BE2C (cell line): ENCODE results near the gene PRSS16.

Source experiments
- DNase-seq: peaks from one replicate; pipeline ENCODE4 v3.0.0-alpha.2; 2020
- H3K27me3 ChIP-seq: fragments of 250-450 bp; sonication (Bioruptor Pico); 2 replicates; pipeline ENCODE4 v1.5.1; 2020; ENCODE audit warnings: mild to moderate bottlenecking
- H3K36me3 ChIP-seq: fragments of 250-450 bp; sonication (Bioruptor Pico); 2 replicates; pipeline ENCODE4 v1.5.1; 2020; ENCODE audit warnings: mild to moderate bottlenecking
- H3K4me1 ChIP-seq: fragments of 250-450 bp; sonication (Bioruptor Pico); 2 replicates; pipeline ENCODE4 v1.5.1; 2020
- H3K4me3 ChIP-seq: 2 replicates; pipeline ENCODE4 v1.5.1; 2011; ENCODE audit warnings: low read depth, low read length
- H3K9me3 ChIP-seq: fragments of 250-450 bp; sonication (Bioruptor Pico); 2 replicates; pipeline ENCODE4 v1.5.1; 2020
- TF ChIP-seq, protein P1 (sequence below): IDR thresholded peaks from 2 replicates; pipeline ENCODE4 v1.5.1; 2012; ENCODE audit warnings: mild to moderate bottlenecking, low read depth, low read length

Gene PRSS16

DNA sequence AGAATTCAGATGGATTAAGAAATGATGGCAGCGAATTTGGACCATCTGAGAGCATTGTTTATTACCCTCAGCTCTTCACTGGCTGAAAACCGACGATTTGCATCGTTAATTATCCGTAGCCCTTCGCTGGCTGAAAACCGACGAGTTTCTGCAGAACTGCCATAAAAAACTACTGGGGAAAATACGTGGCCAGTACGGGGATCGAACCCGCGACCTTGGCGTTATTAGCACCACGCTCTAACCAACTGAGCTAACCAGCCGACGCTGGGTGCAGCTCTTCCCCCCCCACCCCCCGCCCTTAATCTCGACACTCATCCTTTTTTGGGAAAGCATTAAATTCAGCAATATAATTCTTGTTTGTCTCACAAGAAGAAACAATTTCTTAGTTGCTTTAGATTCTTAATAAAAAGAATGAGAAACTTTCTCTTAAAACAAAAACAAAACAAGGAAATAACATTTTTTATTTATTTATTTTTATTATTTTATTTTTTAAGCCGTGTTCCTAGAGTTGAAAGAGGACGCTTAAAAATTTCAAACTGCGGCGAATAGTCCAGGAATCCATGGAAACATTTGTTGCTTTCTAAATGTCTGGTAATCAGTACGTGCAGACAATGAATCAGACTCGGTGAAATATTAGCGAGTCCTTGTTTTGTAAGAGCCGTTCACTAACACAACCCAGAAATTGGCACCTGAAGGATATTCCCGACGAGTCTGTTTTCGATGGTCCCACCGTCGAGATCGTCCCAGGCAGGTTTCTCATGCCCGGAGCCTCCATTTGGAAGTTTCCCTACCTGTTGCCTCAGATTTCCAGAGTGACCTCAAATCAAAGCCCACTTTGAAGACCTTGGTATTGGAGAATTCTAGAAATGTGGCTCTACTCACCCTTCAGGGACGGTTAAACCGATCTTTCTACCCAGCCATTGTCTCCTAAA lies 27.8 kb downstream of the PRSS16 start:
- H3K27me3 ChIP-seq = peaks cover 38% of the 10 kb centered on the region
- DNase-seq = no peak
- TF ChIP-seq, protein P1, sequence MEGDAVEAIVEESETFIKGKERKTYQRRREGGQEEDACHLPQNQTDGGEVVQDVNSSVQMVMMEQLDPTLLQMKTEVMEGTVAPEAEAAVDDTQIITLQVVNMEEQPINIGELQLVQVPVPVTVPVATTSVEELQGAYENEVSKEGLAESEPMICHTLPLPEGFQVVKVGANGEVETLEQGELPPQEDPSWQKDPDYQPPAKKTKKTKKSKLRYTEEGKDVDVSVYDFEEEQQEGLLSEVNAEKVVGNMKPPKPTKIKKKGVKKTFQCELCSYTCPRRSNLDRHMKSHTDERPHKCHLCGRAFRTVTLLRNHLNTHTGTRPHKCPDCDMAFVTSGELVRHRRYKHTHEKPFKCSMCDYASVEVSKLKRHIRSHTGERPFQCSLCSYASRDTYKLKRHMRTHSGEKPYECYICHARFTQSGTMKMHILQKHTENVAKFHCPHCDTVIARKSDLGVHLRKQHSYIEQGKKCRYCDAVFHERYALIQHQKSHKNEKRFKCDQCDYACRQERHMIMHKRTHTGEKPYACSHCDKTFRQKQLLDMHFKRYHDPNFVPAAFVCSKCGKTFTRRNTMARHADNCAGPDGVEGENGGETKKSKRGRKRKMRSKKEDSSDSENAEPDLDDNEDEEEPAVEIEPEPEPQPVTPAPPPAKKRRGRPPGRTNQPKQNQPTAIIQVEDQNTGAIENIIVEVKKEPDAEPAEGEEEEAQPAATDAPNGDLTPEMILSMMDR = no peak
- H3K4me3 ChIP-seq = 0 out of 2 replicates have a peak overlapping the region, but pooled peaks have one; percentile 10
- H3K4me1 ChIP-seq = no peaks in the 10 kb centered on the region
- no peaks in the 10 kb centered on the region for H3K36me3 ChIP-seq
- no peaks in the 10 kb centered on the region for H3K9me3 ChIP-seq

DNA sequence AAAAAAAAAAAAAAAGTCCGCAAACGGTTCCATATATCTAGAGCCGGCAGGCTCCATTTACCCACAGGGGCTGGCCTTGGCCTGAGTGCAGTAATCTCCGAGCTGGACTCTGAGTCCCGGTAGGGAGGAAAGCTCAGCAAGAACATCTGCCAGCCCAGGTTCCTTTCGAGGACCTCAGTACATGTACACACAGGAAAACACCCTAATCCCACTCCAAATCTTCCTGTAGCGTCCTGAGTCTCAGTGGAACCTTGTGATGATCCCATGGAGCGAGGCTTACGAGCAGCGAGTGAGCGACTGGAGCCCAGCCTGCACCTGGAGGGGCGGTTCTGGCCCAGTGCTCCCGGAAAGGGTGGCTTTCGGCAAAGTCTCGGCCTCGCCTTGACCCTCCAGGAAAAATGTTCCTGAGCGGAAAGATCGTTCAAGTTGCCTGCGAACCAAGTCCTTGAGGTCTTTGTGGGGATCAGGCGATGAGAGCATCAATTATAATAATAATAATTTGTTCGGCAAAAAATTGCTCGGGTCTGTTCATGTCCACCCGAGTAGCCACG lies 32.1 kb downstream of the PRSS16 start:
- no peak for DNase-seq
- Histone ChIP-seq H3K4me3 (peak overlapping the region; percentile 70), H3K9me3 (no peaks in the 10 kb centered on the region), H3K4me1 (no peaks in the 10 kb centered on the region), H3K36me3 (no peaks in the 10 kb centered on the region), H3K27me3 (peaks cover 37% of the 10 kb centered on the region)
- TF ChIP-seq, protein P1 = no peak

DNA sequence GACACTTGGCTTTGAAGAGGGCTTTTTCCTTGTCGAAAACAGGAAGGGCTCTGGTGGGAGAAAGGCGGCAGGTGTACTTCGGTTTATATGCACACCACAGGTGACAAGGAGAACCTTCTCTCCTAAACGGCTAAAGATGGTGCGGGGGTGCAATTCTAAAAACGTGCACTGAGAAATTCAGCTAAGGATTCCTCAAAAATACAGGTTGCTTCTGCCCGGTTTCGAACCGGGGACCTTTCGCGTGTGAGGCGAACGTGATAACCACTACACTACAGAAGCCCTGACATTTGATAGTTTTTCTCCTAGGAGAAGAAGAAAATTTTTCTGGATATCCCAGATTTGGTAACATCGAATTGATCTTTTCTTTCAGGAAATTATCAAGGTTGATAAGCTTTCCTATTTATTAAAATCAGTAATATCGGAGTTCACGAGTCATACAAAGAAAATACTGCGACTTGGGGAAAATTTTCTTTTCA lies 32.6 kb downstream of the PRSS16 start:
- TF ChIP-seq, protein P1 = no peak
- H3K4me3 ChIP-seq = peak overlapping the region; percentile 70
- H3K4me1 ChIP-seq = no peaks in the 10 kb centered on the region
- peaks cover 38% of the 10 kb centered on the region for H3K27me3 ChIP-seq
- H3K36me3 ChIP-seq = no peaks in the 10 kb centered on the region
- DNase-seq = peak; percentile 66
- no peaks in the 10 kb centered on the region for H3K9me3 ChIP-seq

DNA sequence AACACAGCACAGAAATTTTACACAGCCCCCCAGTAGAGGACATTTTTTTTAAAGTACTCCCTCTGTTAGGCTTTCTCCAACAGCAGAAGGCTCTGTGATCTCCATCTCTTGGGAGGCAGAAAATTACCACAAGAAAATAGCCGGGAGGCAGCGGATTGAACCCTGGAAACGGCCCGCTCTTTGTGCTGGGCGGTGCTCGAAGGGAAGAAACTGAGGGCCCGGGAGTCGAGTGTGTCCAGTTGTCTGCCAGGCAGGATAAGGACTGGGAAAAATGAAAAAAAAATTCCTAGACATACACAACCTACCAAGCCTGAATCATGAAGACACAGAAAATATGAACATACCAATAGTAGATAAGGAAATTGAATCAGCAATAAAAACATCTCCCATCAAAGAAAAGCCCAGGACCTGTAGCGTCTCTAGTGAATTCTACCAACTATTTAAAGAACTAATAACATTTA lies 33.1 kb downstream of the PRSS16 start:
- DNase-seq = no peak
- peaks cover 42% of the 10 kb centered on the region for H3K27me3 ChIP-seq
- no peaks in the 10 kb centered on the region for H3K9me3 ChIP-seq
- no peaks in the 10 kb centered on the region for H3K36me3 ChIP-seq
- no peaks in the 10 kb centered on the region for H3K4me1 ChIP-seq
- peak overlapping the region; percentile 70 for H3K4me3 ChIP-seq
- TF ChIP-seq, protein P1 = no peak

DNA sequence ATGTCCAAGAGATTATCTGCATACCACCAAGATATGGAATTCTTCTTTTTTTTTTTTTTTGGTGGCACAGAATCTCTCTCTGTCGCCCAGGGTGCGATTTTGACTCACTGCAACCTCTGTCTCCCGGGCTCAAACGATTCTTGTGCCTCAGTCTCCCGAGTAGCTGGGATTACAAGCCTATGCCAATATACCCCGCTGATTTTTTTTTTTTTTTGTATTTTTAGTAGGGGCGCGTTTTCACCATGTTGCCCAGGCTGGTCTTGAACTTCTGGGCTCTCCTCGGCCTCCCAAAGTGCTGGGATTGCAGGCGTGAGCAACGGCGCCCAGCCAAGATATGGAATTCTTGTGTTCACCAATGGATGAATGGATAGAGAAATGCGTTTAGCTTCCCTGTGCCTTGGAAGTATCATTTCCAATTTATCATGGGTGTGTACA lies 33.6 kb downstream of the PRSS16 start:
- Histone ChIP-seq H3K4me1 (no peaks in the 10 kb centered on the region), H3K9me3 (no peaks in the 10 kb centered on the region), H3K4me3 (peak overlapping the region; percentile 70), H3K27me3 (peaks cover 45% of the 10 kb centered on the region), H3K36me3 (no peaks in the 10 kb centered on the region)
- no peak for DNase-seq
- TF ChIP-seq, protein P1 = no peak
